ENCODE results near the gene TBC1D14.
A peak's percentile ranks its signal among the peaks of the same experiment; 100 is the strongest.
"Not testable (repeated sequence)": the region's sequence is repeated elsewhere in the genome, so short reads cannot be mapped to it uniquely, and the experiment has no call there.

The TBC1D14 gene

GRCh38 chr4:7068883-7069282 lies 159.3 kb downstream of the TBC1D14 start:
- Histone ChIP-seq H3K9me3 (ENCODE audit: control insufficient read depth, insufficient read depth, low read depth, low read length) (no peaks in the 10 kb centered on the region), H3K27ac (ENCODE audit: low read depth, low read length) (no peak overlapping the region), H3K4me1 (ENCODE audit: control insufficient read depth, insufficient read depth, low read length) (peaks cover 14% of the 10 kb centered on the region; the same call in 1 of the 2 replicates), H3K27me3 (ENCODE audit: control insufficient read depth, insufficient read depth, low read length) (peaks cover 21% of the 10 kb centered on the region), H3K36me3 (ENCODE audit: control insufficient read depth, insufficient read depth, low read length) (peaks cover 9% of the 10 kb centered on the region), H3K9ac (ENCODE audit: low read length) (peak overlapping the region; percentile 56), H3K4me3 (ENCODE audit: low read depth, low read length) (peak overlapping the region; percentile 91)

GRCh38 chr4:7070729-7071511 lies 161.3 kb downstream of the TBC1D14 start:
- Histone ChIP-seq H3K36me3 (ENCODE audit: control insufficient read depth, insufficient read depth, low read length) (no peaks in the 10 kb centered on the region), H3K4me3 (ENCODE audit: low read depth, low read length) (no peak overlapping the region), H3K4me1 (ENCODE audit: control insufficient read depth, insufficient read depth, low read length) (peaks cover 14% of the 10 kb centered on the region; the same call in 1 of the 2 replicates), H3K9ac (ENCODE audit: low read length) (no peak overlapping the region), H3K27ac (ENCODE audit: low read depth, low read length) (no peak overlapping the region), H3K27me3 (ENCODE audit: control insufficient read depth, insufficient read depth, low read length) (peaks cover 21% of the 10 kb centered on the region), H3K9me3 (ENCODE audit: control insufficient read depth, insufficient read depth, low read depth, low read length) (no peaks in the 10 kb centered on the region)

GRCh38 chr4:7073059-7073458 lies 163.4 kb downstream of the TBC1D14 start:
- Histone ChIP-seq H3K36me3 (ENCODE audit: control insufficient read depth, insufficient read depth, low read length) (no peaks in the 10 kb centered on the region), H3K9ac (ENCODE audit: low read length) (no peak overlapping the region), H3K4me1 (ENCODE audit: control insufficient read depth, insufficient read depth, low read length) (0 out of 2 replicates have a peak, but pooled peaks cover 6% of the 10 kb centered on the region), H3K27ac (ENCODE audit: low read depth, low read length) (no peak overlapping the region), H3K27me3 (ENCODE audit: control insufficient read depth, insufficient read depth, low read length) (peaks cover 21% of the 10 kb centered on the region), H3K9me3 (ENCODE audit: control insufficient read depth, insufficient read depth, low read depth, low read length) (no peaks in the 10 kb centered on the region), H3K4me3 (ENCODE audit: low read depth, low read length) (no peak overlapping the region)

DNA sequence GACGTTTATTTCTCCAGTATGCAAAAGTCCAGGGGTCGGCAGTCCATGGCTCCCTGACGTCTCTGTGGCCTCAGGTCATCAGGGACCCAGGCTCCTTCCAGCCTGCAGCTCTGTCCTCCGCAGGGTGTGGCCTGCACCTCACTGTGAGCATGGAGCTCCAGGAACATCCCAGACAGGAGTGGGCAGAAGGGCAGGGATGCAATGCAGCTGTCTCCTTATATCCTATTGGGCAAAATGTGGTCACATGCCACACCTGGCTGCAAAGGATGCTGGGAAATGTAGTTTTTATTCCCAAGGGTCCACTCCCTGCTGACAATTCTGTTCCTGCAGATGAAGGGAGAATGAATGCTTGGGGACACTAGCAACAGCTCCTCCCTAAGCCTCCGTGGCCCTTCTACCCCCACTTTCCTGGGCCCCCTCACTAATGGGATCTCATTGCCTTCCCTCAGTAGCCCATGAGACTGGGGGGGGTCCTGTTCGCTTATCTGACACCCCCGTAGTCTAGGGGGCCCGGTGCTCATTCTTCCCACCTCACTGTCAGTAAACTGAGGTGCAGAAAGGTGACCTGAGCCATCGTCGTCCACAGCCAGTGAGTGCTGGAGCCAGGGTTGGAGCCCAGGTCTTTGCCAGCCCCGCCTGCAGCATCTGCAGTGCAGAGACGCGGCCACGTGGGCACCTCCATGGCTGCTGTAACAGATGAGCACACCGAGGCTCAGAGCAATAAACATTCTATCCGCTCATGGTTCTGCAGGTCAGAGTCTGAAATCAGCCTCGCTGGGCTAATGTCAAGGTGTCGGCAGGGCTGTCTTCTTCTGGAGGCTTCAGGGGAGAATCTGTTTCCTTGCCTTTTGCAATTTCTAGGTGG lies 164.1 kb downstream of the TBC1D14 start:
- no peaks in the 10 kb centered on the region for H3K36me3 ChIP-seq (ENCODE audit: control insufficient read depth, insufficient read depth, low read length)
- H3K27ac ChIP-seq (ENCODE audit: low read depth, low read length), result no peak overlapping the region
- 0 out of 2 replicates have a peak, but pooled peaks cover 6% of the 10 kb centered on the region for H3K4me1 ChIP-seq (ENCODE audit: control insufficient read depth, insufficient read depth, low read length)
- H3K4me3 ChIP-seq (ENCODE audit: low read depth, low read length), result no peak overlapping the region
- peaks cover 19% of the 10 kb centered on the region for H3K27me3 ChIP-seq (ENCODE audit: control insufficient read depth, insufficient read depth, low read length)
- H3K9ac ChIP-seq (ENCODE audit: low read length), result no peak overlapping the region
- H3K9me3 ChIP-seq (ENCODE audit: control insufficient read depth, insufficient read depth, low read depth, low read length), result no peaks in the 10 kb centered on the region

- Histone ChIP-seq H3K27me3 (ENCODE audit: control insufficient read depth, insufficient read depth, low read length) (peaks cover 12% of the 10 kb centered on the region), H3K27ac (ENCODE audit: low read depth, low read length) (no peak overlapping the region), H3K4me3 (ENCODE audit: low read depth, low read length) (no peak overlapping the region), H3K9me3 (ENCODE audit: control insufficient read depth, insufficient read depth, low read depth, low read length) (no peaks in the 10 kb centered on the region), H3K36me3 (ENCODE audit: control insufficient read depth, insufficient read depth, low read length) (no peaks in the 10 kb centered on the region), H3K4me1 (ENCODE audit: control insufficient read depth, insufficient read depth, low read length) (0 out of 2 replicates have a peak, but pooled peaks cover 1% of the 10 kb centered on the region), H3K9ac (ENCODE audit: low read length) (no peak overlapping the region)
Measured at GRCh38 chr4:7074426-7074825, 164.8 kb downstream of the TBC1D14 start.

DNA sequence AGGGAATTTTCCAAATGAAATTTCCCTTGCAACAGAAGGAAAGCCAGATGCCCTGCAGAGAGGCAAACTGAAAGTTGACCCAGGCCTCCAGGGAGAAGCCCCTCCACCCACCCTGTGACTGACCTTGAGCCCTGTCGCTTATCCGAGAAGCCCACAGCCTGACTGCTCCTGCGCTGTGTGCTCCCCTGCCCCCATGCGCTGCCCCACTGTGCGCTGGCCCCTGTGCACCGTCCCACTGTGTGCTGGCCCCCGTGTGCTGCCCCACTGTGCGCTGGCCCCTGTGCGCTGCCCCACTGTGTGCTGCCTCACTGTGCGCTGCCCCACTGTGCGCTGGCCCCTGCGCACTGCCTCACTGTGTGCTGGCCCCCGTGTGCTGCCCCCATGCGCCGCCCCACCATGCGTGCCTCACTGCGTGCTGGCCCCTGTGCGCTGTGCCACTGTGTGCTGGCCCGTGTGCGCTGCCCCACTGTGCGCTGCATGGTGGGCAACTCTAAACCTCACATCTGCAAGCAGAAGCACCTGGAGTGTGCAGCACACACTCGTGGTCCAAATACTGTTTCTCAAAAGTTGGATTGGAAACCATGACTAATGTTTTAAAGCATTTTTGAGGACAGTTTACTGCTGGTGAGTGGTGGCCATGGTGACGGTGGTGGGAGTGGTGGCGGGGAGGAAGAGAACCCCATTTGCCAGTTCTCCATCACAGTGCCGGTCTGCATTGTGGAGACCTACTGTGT lies 166.5 kb downstream of the TBC1D14 start:
- Histone ChIP-seq H3K27me3 (ENCODE audit: control insufficient read depth, insufficient read depth, low read length) (peaks cover 9% of the 10 kb centered on the region; the same call in 1 of the 2 replicates), H3K9me3 (ENCODE audit: control insufficient read depth, insufficient read depth, low read depth, low read length) (no peaks in the 10 kb centered on the region), H3K4me1 (ENCODE audit: control insufficient read depth, insufficient read depth, low read length) (no peaks in the 10 kb centered on the region), H3K27ac (ENCODE audit: low read depth, low read length) (no peak overlapping the region), H3K9ac (ENCODE audit: low read length) (no peak overlapping the region), H3K4me3 (ENCODE audit: low read depth, low read length) (no peak overlapping the region), H3K36me3 (ENCODE audit: control insufficient read depth, insufficient read depth, low read length) (no peaks in the 10 kb centered on the region)

GRCh38 chr4:7076696-7077082 lies 167.1 kb downstream of the TBC1D14 start:
- Histone ChIP-seq H3K27me3 (ENCODE audit: control insufficient read depth, insufficient read depth, low read length) (peaks cover 3% of the 10 kb centered on the region; the same call in 1 of the 2 replicates), H3K9me3 (ENCODE audit: control insufficient read depth, insufficient read depth, low read depth, low read length) (no peaks in the 10 kb centered on the region), H3K27ac (ENCODE audit: low read depth, low read length) (no peak overlapping the region), H3K36me3 (ENCODE audit: control insufficient read depth, insufficient read depth, low read length) (no peaks in the 10 kb centered on the region), H3K9ac (ENCODE audit: low read length) (no peak overlapping the region), H3K4me1 (ENCODE audit: control insufficient read depth, insufficient read depth, low read length) (no peaks in the 10 kb centered on the region), H3K4me3 (ENCODE audit: low read depth, low read length) (no peak overlapping the region)

DNA sequence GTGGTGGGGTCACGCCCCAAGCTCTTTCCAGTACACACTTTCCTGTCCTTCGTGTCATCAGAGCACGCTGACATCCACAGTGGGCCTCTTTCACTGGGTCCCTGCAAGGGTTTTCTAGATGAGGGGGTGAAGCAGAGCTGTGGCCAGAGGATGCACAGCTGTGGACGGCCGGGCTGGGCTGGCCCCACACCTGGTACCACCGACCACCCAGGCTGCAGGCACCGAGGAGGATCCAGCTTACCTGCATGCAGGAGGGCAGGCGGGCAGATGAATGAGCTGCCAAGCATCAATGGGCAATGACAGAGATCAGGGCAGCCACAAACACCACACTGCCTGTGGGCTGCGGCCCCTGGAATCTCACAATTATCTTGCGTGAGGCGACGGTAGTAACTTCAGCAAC lies 167.7 kb downstream of the TBC1D14 start:
- Histone ChIP-seq H3K9me3 (ENCODE audit: control insufficient read depth, insufficient read depth, low read depth, low read length) (no peaks in the 10 kb centered on the region), H3K9ac (ENCODE audit: low read length) (no peak overlapping the region), H3K36me3 (ENCODE audit: control insufficient read depth, insufficient read depth, low read length) (no peaks in the 10 kb centered on the region), H3K27ac (ENCODE audit: low read depth, low read length) (no peak overlapping the region), H3K4me1 (ENCODE audit: control insufficient read depth, insufficient read depth, low read length) (no peaks in the 10 kb centered on the region), H3K27me3 (ENCODE audit: control insufficient read depth, insufficient read depth, low read length) (no peaks in the 10 kb centered on the region), H3K4me3 (ENCODE audit: low read depth, low read length) (no peak overlapping the region)

- no peak overlapping the region for H3K9ac ChIP-seq (ENCODE audit: low read length)
Measured at GRCh38 chr4:7078025-7078424, 168.4 kb downstream of the TBC1D14 start.

DNA sequence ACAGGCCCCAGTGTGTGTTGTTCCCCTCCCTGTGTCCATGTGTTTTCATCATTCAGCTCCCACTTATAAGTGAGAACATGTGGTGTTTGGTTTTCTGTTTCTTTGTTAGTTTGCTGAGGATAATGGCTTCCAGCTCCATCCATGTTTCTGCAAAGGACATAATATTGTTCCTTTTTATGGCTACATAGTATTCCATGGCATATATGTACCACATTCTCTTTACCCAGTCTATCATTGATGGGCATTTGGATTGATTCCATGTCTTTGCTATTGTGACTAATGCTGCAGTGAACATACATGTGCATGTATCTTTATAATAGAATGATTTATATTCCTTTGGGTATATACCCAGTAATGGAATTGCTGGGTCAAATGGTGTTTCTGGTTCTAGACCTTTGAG lies 169.9 kb downstream of the TBC1D14 start:
- H3K27me3 ChIP-seq (ENCODE audit: control insufficient read depth, insufficient read depth, low read length); H3K4me1 ChIP-seq (ENCODE audit: control insufficient read depth, insufficient read depth, low read length); H3K9me3 ChIP-seq (ENCODE audit: control insufficient read depth, insufficient read depth, low read depth, low read length); H3K27ac ChIP-seq (ENCODE audit: low read depth, low read length); H3K9ac ChIP-seq (ENCODE audit: low read length); H3K4me3 ChIP-seq (ENCODE audit: low read depth, low read length); H3K36me3 ChIP-seq (ENCODE audit: control insufficient read depth, insufficient read depth, low read length): not testable (repeated sequence)

More at GRCh38 chr4:7078025-7078424, 168.4 kb downstream of the TBC1D14 start:
- no peaks in the 10 kb centered on the region for H3K9me3 ChIP-seq (ENCODE audit: control insufficient read depth, insufficient read depth, low read depth, low read length)
- H3K4me3 ChIP-seq (ENCODE audit: low read depth, low read length), result no peak overlapping the region
- no peak overlapping the region for H3K27ac ChIP-seq (ENCODE audit: low read depth, low read length)
- no peaks in the 10 kb centered on the region for H3K4me1 ChIP-seq (ENCODE audit: control insufficient read depth, insufficient read depth, low read length)
- no peaks in the 10 kb centered on the region for H3K27me3 ChIP-seq (ENCODE audit: control insufficient read depth, insufficient read depth, low read length)
- H3K36me3 ChIP-seq (ENCODE audit: control insufficient read depth, insufficient read depth, low read length), result no peaks in the 10 kb centered on the region

All from HUES6 (cell line).